Measurements from ENCODE around the gene RSPO4. TPM values are rescaled to one million over a fixed set of nuclear protein-coding genes. Genes with fewer than 3 reads are reported as not detected.

Gene RSPO4
- total RNA-seq, 1 donor from 2014 or later, result 0.26 TPM

DNA sequence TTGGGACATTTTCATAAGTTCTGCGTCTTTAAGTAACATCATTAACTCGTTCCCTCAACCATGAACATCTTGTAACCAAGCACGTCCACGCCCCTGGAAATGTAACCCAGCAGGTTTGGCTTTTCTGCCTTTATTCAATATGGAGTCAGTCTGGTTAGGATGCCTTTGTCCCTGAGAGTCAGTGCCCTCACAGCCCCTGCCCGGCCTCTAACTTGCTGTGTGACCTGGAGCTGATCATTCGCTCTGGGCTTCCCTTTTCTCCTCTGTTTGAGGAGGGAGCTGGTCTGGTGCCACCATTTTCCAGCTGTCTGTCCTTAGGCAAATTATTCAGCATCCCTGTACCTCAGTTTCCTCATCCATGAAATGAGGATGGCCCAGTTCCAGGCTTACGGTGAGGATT, 59.5 kb downstream of the RSPO4 start:
- no peak for DNase-seq (ENCODE audit: low spot score)

DNA sequence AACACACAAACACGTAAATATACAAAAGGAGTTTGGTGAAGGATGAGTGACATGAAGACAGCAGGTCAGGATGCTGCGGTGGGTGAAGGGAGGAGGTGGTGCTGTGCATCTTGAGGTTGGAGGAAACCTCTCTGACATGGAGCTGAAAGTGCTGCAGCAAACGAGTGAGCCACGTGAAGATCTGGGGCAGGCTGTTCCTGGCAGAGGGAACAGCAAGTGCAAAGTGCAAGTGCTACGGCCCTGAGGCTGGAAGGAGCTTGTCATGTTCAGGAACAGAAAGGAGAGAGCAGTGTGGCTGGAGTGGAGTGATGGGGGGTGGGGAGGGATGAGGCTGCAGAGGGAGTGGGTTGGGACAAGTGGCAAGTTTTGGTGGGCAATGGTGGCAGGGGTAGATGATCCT, 61.2 kb downstream of the RSPO4 start:
- DNase-seq (ENCODE audit: low spot score), result no peak

GRCh38 chr20:939606-940005, 62.5 kb downstream of the RSPO4 start:
- no peak for DNase-seq (ENCODE audit: low spot score)

- DNase-seq (ENCODE audit: low spot score), result no peak
Measured at GRCh38 chr20:934186-934840, 67.8 kb downstream of the RSPO4 start.

GRCh38 chr20:933029-933428, 69.1 kb downstream of the RSPO4 start:
- no peak for DNase-seq (ENCODE audit: low spot score)

GRCh38 chr20:931401-931800, 70.7 kb downstream of the RSPO4 start:
- no peak for DNase-seq (ENCODE audit: low spot score)

GRCh38 chr20:926670-927069, 75.4 kb downstream of the RSPO4 start:
- no peak for DNase-seq (ENCODE audit: low spot score)

- no peak for DNase-seq (ENCODE audit: low spot score)
Measured at GRCh38 chr20:925516-925915, 76.6 kb downstream of the RSPO4 start.

- no peak for DNase-seq (ENCODE audit: low spot score)
Measured at GRCh38 chr20:924639-925038, 77.5 kb downstream of the RSPO4 start.

- no peak for DNase-seq (ENCODE audit: low spot score)
Measured at GRCh38 chr20:922781-923180, 79.3 kb downstream of the RSPO4 start.

DNA sequence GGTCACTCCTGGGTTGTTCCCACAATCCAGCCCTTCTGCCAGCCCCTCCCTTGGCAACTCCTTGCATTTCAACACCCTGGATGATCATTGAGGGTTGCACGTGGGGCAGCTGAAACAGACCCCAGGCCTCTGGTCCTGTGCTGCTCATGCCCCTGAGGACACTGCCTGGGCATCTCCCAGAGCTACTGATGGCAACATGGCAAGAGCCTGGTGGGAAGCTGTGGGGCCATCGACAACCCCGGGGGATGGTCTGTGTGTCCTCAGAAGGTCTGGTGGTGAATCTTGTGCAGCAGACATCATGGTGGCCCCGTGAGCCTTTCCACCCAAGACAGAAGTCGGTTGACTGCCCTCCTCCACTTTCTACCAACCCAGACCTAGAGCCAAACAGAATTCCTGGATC, 81.0 kb downstream of the RSPO4 start:
- DNase-seq (ENCODE audit: low spot score), result no peak

DNA sequence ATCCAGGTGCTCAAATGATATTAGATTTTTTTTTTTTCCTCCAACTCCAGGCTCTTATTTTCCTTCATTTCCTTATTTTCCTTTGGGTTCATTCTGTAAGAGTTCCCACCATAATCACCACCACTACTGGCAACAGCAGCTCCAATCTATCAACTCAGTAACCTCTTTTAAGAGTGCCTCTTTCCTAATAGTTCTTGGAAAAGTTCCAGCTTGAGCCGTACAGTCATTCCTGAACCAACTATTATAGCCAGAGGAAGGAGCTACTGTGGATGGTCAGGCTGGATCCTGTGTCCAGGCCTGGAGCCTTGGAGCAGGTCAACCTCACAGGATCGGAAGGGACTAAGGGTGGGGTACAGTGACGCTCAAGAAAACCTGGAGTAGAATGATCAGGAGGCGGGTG, 81.8 kb downstream of the RSPO4 start:
- no peak for DNase-seq (ENCODE audit: low spot score)

DNA sequence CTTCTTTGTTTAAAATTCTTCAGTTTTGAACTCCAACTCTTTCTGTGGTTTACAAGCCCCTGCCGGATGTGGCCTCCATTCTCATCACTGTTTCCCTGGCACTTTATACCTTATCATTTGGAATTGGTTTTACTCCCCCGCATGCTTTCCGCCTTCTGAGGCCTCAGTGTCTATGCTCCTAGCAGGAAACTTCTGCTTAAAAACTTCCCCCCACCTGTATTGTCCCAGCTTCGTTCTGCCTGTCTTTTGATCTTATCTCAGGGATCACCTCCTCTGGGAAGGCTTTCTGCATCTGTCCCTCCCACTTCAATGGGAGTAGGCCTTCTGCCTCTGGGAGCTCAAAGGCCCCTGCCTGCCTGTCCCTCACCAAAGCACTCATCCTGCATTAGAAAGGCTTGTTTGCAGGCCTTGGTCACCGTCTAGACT, 82.6 kb downstream of the RSPO4 start:
- no peak for DNase-seq (ENCODE audit: low spot score)

DNA sequence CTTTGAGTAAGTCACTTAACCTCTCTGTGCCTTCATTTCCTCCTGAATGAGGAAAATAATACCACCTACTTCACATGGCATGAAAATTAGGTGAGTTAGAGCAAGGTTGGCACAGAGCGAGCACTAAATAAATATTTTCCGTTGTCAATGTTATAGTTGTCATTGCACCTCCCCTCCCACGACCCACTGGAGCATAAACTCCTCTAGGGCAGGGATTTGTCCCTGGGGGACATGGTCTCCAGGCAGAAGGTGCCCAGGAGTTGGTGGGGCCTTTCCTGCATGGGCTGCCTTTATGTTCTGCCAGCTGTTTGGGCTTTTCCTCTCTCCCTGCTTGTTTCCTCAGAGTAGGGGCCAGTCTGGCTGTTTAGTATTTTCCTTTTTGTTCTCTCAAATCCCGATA, 84.7 kb downstream of the RSPO4 start:
- no peak for DNase-seq (ENCODE audit: low spot score)

DNA sequence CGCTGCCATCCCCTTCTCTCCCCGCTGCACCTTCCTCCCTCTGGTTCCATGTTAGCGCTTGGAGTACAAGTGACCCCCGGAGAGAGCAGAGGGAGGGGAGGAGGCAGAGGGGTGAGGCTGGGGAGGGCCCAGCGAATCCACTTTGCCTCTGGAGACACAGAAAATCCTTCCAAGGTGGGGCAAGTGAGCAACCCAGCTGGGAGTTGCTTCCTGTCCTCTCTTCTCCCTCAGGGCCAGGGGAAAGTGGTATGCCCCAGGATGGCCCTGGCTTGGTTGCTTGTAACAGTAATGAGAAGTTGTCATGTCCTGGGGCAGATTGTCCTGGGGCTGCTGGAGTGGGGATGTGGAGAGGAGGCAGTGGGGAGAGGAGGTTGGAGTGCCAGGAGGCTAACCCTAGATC, 85.3 kb downstream of the RSPO4 start:
- DNase-seq (ENCODE audit: low spot score), result no peak

DNA sequence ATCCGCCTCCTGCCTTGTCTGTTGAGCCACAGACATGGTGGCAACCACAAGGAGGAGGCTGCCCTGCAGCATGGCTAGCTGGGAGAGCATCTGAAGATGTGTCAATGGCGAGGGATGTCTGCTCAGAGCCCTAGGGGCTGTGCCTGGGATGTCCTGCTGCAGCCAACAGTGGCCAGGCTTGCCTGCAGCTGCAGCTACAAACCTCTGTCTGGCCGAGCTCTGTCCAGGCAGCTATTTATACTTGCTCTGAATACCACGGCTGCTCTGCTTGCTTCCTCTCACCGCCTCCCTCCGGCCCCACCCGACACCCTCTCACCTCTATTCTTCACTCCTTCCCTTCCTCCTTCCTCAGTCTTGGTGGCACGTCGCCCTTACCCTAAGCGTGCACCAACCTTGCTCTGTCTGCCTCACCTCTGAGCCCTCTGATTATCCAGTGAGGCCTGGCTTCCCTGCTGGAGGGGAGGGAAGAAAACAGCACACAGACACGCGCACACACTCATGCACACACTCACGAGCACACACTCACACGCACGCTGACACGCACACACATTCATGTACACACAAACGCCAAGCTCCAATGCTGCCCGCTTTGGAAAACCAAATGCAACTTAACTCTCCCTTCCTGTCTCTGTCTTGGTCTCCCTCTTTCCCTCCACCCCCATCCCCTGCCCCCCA, 85.8 kb downstream of the RSPO4 start, which contains the start of gene ANGPT4:
Gene ANGPT4, minus strand, starts transcription at position 210 of the 675 bp plus-strand sequence. Its CDS starts 120 bp downstream, at position 90.
- DNase-seq (ENCODE audit: low spot score), result no peak

DNA sequence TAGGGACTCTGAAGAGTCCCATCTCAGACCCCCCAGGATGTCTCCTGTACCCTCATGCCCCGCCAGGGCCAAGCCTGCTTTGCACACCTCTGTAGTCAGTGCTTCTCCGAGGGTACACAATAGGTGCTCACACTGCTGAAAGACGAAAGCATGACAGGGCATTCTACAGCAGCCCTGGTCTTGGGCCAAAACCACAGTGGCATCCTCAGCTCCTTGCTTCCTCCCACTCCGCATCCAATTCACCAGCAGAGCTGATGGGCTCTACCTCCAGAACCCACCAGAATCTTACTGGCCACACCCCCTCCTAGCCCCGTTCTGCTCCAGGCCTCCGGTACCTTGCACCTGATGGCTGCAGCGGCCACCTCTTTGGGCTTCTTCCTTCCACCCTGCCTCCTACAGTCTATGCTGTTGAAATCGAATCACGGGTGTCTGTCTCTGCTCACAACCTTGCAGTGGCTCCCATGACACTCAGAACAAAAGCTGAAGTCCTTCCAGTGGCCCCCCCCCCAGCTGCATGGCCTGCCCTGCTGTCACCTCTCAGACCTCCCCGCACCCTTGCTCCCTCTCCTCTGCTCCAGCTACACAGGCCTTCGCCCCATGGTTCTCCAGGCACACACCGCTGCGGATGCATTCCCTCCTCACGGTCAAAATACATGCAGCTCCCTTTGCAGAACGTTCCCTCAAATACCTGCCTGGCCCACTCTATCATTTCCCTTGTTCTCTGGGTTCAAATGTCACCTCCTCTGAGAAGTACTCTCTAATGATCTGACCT, 87.2 kb downstream of the RSPO4 start:
- DNase-seq (ENCODE audit: low spot score), result no peak

DNA sequence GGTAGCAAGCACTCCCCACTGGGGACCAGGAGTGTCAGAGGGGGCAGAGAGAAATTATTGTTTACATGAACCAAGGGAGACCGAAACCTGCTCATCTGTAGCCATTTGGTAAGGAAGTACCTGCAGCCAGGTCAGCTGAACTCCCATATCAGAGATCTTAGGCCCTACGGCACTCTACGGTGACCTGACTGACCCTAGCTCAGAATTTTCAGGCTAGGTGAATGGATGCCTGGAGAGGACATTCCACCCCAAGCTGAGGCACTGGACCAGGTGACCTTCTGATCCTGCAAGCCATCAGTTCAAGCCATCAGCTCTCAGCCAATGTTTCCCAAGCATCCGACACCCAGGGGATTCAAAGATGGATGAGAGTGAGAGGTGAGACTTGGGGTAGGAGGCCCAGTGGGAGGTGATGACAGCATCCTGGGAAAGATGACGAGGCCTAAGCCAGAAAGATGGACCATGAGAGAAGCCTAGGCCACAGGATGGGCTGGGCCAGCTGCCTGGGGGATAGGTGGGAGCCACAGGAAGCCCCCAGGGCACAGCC, 88.7 kb downstream of the RSPO4 start:
- no peak for DNase-seq (ENCODE audit: low spot score)

- DNase-seq (ENCODE audit: low spot score), result no peak
Measured at GRCh38 chr20:911882-912600, 90.1 kb downstream of the RSPO4 start.

GRCh38 chr20:910870-911770, 91.0 kb downstream of the RSPO4 start:
- no peak for DNase-seq (ENCODE audit: low spot score)

Data from mucosa of gallbladder (tissue), 1 donor.